ENCODE measurements around the gene CAMK2A. TPM values are rescaled to one million over a fixed set of nuclear protein-coding genes. Genes with fewer than 3 reads are reported as not detected.

CAMK2A gene
- total RNA-seq, 1 experiment from 2014 or later: 0.17 TPM

DNA sequence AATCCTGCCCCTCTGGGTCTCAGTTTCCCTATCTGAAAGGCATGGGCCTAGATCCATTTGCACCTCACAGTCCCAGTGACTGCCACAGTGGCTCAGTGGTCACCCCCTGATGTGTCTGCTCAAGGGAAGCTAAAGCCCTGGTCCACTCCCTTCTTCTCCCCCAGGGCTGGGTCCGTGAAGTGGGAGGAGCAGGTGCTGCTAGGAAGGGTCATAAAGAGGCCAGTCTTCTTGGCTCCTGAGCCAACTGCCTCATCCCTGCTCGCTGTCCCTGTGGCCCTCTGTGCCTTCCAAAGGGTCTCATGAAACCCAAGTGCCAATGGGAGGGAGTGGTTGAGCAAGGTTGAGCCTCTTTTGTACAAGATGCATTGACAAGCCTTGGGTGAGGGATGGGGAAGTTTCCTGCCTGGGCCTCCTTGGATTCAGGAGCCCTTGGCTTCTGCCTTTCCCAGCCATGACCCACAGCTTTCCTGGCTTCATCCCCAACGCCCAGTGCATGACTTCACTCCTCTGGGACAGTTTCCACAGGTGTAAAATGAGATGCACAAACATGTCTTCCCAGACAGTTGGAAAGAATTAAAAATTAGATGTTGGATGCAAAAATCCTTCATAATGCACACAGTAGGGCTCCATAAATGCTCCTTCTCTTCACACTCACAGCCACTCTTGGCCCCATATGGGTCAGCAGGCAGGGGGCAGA, 101.3 kb downstream of the CAMK2A start:
- no peak for DNase-seq (ENCODE audit: low read depth)

DNA sequence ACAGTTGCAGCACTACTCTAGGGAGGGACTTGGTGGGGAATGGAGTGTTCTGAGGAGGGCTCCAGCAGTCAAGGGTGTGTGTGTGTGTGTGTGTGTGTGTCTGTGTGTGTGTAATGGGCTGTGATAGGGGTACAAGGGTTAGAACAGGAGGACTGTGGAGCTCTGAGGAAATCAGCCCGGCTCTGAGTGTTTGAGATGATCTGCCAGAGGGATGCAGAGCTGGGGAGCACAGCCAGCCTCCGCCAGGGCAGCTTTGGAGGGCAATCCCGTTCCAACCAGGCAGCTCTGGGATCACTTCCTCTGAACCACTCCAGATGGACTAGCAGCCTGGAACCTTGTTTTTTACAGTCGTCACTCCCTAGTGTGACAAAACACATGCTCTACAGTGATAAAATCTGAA, 102.7 kb downstream of the CAMK2A start:
- no peak for DNase-seq (ENCODE audit: low read depth)

DNA sequence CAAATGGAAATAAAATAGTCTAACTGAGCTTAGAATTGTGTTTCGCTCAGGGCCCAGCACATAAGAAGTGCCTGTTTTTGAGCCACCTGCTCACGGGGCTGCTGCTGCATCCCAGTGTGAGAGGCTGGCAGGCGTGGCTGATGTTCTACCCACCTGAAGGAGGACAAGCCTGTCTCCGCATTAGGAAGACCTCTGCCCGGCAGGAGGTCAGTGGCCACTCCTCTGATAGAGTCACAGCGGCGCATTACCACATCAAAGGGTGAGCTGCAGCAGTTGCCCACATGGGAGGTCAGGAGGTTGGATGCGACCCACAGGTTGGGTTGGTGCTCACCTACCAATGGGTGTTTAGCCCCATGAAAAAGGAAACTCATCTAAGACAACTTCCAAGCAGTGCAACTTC, 103.4 kb downstream of the CAMK2A start:
- no peak for DNase-seq (ENCODE audit: low read depth)

DNA sequence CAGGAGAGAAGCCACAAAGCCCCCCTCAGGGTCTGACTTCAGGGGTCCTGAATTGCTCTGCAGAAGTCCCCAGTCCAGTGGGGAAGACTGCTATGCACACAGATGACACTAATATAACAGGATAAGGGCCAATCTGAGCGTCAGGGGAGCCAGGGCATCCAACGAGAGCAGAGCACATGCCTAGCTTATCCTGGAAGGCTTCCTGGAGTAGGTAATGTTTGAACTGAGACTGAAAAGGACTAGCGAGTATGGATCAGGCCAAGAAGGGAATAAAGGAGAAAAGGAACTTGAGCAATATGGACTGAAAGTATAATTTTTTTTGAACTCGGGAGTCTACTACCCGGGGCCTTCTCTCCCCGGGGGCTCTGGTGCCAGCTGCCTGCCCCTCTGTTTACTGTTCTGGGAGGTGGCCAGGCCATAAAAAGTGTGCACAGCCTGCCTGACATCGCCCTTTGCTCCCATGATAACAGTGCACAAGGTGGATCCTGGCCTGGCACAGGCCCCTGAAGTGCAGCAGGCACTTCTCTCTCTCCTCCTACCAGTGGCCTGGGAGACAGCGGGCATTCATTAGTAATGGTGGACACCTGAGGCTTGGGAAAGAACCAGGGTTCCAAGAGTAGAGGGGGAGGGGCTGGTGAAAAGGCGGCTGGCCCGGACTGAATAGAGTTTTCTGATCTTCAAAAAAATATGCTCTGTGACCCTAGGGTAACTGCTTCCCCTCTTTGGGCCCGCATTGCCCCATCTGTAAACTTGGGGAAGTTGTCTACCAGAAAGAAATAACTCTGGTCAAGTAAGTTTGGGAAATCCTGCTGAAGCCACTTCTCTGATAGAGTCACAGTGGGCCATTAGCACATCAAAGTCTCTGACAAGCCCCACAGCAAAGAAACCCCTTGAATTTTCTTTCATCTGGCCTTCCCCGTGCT, 104.3 kb downstream of the CAMK2A start:
- DNase-seq (ENCODE audit: low read depth): no peak

DNA sequence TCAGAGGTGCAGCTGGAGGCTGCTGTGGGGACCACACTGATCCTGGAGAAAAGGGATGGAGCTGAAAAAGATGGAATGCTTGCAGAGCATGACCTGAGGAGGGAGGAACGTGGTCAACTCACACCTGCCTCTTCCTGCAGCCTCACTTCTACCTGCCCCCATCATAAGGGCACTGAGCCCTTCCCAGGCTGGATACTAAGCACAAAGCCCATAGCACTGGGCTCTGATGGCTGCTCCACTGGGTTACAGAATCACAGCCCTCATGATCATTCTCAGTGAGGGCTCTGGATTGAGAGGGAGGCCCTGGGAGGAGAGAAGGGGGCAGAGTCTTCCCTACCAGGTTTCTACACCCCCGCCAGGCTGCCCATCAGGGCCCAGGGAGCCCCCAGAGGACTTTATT, 105.6 kb downstream of the CAMK2A start:
- DNase-seq (ENCODE audit: low read depth): no peak

DNA sequence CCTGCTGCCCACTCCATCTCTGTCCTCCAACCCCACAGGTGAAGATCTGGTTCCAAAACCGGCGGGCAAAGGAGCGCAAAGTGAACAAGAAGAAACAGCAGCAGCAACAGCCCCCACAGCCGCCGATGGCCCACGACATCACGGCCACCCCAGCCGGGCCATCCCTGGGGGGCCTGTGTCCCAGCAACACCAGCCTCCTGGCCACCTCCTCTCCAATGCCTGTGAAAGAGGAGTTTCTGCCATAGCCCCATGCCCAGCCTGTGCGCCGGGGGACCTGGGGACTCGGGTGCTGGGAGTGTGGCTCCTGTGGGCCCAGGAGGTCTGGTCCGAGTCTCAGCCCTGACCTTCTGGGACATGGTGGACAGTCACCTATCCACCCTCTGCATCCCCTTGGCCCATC, 106.1 kb downstream of the CAMK2A start:
- DNase-seq (ENCODE audit: low read depth): no peak

DNA sequence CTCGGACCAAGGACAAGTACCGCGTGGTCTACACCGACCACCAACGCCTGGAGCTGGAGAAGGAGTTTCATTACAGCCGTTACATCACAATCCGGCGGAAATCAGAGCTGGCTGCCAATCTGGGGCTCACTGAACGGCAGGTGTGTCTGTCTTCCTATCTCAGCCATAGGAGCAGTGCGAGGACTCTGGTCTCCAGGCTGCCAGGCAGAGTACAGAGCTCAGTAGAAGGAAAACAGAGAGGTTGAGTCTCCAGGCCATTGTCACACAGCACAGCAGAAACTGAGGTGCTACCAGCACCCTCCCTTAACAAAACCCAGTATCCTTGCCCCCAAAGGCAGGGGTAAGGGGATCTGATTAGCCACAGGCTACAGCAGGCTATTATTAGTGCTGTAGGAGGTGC, 106.8 kb downstream of the CAMK2A start:
- no peak for DNase-seq (ENCODE audit: low read depth)

DNA sequence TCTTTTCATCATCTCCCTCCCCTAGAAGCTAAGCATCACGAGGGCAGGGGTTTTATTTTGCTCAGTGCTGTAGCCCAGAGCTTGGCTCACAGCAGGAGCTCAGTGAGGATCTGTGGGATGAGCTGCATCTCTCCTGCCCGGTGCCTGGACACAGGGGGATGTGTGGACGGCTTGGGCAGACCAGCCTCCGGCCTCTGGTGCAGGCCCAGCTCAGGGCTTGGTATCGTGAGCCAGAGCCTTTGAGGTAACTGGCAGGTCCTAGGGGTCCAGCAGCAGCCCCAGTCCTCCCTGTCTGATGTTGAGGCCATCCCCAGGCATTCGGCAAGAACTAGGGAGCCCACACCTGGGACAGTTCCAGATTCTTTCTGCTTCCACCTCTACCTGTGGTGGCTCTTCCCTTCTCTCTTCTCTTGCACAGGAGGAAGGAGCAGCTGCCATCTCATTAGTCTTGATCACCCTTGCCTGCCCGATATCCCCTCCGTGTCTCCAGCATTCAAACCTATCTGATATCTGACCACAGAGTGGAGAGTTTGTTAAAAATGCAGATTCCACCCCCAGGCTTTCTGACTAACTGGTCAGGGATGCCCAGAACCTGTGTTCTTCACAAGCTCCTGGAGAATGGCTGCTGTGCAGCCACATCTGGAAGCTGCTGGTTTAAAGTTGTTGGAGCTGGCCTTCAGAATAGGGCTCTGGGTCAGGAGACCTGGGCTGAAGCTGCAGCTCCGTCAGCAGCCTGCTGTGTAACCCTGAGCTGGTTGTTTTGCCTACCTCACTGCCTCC, 107.6 kb downstream of the CAMK2A start:
- peak; percentile 26 for DNase-seq (ENCODE audit: low read depth)

DNA sequence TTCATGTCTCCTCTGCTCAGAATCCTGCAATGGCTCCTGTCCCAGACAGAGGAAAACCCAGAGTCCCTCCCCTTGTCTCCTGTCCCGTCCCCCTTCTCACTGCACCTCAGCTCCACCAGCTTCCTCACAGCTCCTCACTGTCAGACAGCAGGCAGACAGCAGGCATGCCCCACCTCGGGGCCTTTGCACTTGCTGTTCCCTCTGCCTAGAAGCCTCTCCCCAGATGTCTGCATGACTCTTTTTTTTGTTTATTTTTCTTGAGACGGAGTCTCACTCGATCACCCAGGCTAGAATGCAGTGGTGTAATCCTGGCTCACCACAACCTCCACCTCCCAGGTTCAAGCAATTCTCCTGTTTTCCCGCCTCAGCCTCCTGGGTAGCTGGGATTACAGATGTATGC, 108.5 kb downstream of the CAMK2A start:
- peak; percentile 83 for DNase-seq (ENCODE audit: low read depth)

DNA sequence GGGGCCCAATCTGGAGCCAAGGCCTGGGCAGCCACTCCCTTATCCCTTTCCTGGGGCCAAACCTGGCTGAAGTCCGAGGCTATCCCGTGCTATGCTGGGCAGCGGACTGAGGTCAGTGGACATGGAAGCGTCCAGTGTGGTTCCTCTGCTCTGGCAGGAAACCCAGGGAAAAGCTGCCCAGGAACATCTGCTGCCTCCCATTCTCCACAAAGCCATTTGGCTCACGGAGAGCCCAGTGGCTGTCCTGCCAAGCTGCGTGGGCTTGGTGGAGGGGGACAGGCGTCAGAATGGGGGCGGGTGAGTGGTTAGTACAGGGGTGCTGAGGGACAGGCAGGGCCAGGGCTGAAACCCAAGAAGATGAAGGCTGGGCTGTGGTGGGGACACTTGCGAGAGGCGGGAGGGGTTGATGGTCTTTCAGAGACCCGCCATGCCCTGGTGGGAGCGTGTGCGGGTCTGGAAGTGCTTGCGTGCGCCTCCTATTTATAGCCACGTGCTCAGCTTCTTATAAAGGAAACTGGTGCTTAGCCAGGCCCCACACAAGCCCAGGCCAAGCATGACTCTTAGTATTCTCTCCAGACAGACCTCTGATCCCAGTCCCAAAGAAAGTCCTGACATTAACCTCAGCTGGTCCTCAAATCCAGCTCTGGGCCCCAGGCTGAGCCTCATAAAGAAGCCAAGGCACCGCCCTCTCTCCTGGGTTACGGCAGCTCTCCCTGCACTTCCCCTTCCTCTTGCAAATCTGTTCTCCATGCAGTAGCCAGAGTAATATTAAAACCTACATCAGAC, 109.1 kb downstream of the CAMK2A start:
- DNase-seq (ENCODE audit: low read depth): no peak

DNA sequence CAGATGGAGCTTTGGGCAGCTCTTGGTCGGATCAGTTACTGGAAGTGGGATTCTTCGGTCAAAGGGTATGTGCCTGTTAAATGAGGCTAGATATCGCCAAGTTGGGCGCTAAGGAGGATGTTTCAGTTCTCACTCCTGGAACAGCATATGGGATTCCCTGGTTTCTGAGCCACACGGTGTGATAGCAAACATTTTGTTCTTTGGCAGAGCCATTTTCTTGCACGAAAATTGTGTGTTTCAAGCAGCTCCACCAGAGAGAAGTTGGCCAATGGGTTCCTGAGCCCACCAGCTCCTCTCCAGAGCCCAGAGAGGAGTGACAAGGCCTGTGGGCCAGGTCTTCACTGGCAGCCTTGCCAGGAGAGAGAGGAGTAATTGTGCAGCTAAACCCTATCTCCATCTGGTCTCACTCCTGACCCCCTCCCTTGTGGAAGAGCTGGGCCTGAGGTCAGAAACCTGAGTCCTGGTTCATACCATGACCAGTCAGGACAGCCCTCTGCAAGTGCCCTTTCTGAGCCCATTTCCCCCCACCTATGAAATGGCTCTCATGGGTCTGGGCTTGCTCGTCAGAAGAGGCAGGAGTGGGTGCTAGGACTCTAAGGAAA, 110.5 kb downstream of the CAMK2A start:
- no peak for DNase-seq (ENCODE audit: low read depth)

DNA sequence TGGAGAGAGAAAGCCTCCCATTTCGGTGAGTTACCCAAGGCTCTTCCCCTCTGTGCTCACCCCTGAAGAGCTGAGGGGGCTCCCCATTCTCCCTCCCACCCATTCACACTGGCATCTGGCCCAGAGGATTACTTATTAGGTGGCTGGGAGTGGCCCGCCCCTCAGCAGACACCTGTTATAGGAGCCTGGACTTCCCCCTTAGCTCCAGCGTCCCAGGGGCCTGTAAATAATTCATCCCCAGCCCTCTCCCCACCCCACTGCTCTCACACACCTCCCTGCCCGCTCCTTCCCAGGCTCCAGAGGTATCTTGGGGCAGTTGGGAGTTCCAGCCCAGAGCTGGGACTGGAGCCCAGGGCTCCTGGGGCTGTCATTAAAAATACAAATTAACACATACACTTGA, 111.3 kb downstream of the CAMK2A start:
- no peak for DNase-seq (ENCODE audit: low read depth)

DNA sequence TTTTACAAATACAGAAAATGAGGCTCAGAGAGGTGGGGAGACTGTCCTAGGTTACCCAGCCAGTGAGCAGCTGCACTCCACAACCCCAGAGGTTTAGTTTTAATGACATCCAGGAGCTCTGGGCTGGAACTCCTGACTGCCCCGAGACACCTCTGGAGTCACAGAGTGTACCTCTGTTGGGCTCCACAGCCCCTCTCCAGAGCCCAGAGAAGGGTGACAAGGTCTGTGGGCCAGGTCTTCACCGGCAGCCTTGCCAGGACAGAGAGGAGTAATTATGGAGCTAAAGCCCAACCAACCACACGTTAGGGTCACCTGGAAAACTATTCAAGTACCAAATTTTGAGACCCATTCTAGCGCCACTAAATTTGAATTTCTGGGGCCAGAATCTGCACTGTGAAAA, 111.9 kb downstream of the CAMK2A start:
- no peak for DNase-seq (ENCODE audit: low read depth)

DNA sequence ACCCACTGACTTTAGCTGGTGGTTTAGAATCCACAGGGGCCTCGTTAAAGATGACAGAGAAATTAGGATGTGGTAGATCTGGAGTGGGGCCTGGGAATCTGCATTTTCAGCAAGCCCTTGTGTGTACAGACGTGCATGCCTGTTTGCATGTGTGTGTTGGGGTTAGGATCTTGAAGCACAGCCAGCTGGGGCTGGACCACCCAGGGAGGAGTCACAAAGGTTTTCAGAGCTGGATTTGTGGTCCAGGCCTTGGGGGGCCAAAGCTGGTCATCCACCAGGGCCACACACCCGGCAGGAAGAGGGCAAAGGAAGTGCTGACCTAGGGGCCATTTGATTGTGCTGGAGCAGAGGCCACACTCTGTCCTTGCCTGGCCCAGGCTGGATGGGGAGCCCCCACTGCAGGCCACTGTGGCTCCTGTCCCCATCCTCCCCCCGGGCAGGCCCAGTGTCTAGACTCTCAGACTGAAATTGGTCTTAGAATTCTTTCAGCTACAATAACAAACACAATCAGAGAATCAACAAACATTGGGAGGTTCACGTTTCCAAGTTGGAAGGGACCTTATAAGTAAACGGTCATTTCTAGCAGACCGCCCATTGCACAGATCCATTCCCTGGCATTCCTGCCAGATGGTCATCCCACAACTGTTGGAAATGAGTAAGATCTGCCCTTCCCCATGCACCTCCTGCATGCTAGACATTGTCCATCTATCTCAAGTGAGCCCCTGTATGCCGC, 112.7 kb downstream of the CAMK2A start:
- no peak for DNase-seq (ENCODE audit: low read depth)

DNA sequence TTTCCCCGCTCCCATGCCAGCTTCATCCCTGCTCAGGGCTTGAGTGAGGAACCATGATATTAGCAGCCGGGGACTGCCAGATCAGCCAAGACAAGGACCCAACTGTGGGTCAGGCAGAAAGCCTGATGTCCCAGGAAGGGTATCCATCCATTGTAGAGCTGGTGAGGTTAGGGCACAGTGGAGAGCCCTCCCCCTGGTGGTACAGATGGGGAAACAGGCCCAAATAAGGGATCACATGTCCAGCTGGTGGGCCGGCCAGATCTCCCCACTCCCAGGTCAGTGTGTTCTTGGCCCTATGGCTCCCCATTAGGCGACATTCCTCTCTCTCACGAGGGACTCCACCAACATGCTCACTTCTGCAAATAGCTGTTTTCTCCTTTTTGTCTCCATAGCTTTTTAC, 114.0 kb downstream of the CAMK2A start:
- DNase-seq (ENCODE audit: low read depth): peak; percentile 50

DNA sequence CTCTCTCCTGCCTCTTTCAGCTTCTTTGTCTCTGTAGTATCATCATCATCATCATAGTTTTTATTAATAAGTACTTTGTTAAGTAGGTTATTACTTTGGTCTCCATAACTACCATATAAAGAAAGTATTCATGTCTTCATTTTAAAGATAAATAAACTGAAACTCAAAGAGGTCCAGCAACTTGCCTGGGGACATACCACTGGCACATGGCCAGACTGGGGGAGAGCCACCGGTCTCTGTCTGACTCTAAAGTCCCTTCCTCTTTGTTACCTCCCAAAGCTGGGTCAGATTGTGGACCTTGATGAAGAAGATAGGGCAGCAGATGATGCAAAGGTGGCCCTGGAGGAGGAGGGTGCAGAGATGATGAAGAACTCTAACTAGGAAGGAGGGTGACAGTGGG, 114.5 kb downstream of the CAMK2A start:
- peak; percentile 63 for DNase-seq (ENCODE audit: low read depth)

DNA sequence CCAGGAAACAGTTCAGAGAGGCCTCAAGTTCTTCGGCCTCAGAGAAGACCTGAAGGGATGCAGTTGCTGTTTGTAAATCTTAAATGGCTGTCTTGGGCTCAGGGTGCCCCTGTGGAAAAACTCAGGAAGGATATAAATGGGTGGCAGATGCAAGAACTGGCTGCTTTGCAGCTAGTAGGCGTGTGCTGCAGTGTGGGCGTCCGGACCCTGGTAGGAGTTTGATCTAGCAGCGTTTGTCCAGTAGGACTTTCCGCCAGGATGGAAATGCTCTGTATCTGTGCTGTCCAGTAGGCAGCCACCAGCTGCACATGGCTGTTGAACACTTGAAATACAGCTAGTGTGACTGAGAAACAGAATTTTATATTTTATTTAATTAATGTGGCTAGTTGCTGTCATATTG, 115.3 kb downstream of the CAMK2A start:
- no peak for DNase-seq (ENCODE audit: low read depth)

DNA sequence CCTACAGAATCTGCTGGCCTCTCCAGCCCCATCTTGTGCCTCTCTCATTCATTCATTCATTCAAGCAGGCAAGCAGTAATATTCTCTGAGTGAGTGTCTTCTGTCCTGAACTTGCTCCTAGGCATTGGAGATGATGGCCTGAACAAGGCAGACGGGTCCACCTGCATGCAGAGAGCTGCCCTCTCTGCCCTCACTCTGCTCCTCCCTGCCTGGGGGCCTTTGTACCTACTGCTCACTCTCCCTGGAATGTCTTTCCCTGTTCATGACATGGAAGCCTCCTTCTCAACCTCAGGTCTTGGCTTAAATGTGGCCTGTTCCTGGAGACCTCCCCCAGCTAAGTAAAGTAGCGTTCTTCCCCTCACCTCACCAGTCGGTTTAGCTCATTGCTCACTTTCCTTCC, 116.4 kb downstream of the CAMK2A start:
- DNase-seq (ENCODE audit: low read depth): no peak

DNA sequence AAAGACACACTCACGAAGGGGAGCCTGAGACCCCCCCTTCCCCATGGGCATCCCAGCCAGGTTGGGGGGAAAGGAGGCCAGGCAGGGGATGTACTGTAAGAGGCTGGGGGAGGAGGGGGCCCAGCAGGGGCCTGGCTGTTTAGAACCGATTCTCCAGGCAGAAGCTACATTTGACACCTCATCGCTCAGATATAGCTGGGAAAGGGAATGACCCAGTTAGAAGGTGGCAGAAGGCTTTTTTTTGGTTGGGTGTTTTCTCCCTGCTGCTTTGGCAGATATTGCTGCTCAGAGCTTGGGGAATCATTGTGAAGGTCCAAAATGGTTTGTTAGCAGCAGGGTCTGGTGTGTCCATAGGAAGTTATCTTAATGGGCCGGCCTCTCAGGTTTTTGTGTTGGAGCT, 117.0 kb downstream of the CAMK2A start:
- no peak for DNase-seq (ENCODE audit: low read depth)

DNA sequence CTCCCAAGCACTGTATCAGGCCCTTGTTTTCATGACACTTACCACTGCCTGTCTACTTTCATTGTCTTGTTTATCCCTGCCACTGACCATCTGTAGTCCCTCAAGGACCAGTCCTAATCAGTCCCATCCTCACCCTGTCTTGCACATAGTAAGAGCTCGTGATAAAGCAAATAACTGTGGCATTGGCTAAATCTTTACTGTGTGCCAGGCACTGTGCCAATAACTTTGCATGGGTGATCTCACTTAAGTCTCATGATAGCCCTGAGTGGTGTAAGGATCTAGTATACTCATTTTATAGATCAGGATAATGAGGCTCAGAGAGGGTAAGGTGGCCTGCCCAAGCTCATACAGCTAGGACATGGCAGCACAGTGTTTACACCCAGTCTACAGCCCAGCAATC, 117.4 kb downstream of the CAMK2A start:
- DNase-seq (ENCODE audit: low read depth): no peak

All from M059J (cell line).